HCT116 (cell line): ENCODE measurements around the gene CTCFL. TPM values are rescaled to one million over a fixed set of nuclear protein-coding genes. Genes with fewer than 3 reads are reported as not detected.

Source experiments
- ATAC-seq: fragments of 200-7000 bp; cut with Tn5 transposase; 2 replicates; pipeline ENCODE4 v1.9.1; 2020; ENCODE audit warnings: mild to moderate bottlenecking, moderate library complexity
- BruUV-seq: library from RNA; stranded (reverse); fragments of 400-500 nt; replicated peaks from 2 replicates; lab custom pipeline; 2021; lab: Mats Ljungman, UMichigan
- CTCF ChIA-PET: fragments of 300-600 bp; sonication (Branson Sonifier 250); formaldehyde crosslinking; loops from one replicate; lab custom pipeline; 2021; ENCODE audit warnings: antibody characterized with exemption; lab: Charles Lee
- POLR2A ChIA-PET: fragments of 300-600, 350-600 bp; sonication (Branson Sonifier 250); formaldehyde crosslinking; loops from one replicate; lab custom pipeline; 2021; ENCODE audit warnings: antibody characterized with exemption; lab: Charles Lee
- RAD21 ChIA-PET, 2 experiments: fragments of 300-600 bp; sonication (Branson Sonifier 250); formaldehyde crosslinking; loops; one replicate each; lab custom pipeline; 2023; ENCODE audit warnings: low total read pairs in 2 of 2; ENCODE audit not compliant: uncharacterized antibody in 2 of 2, unreplicated experiment in 2 of 2, low non-redundant PET in 1 of 2; lab: Charles Lee
- DNase-seq: peaks from one replicate; pipeline ENCODE4 v3.0.0-alpha.2; 2010; ENCODE audit warnings: low read depth, low spot score
- H2AFZ ChIP-seq: fragments of 200-600 bp; shearing (Covaris generic), sonication (generic); 2 replicates; pipeline ENCODE4 v1.6.1; 2017; ENCODE audit warnings: low read depth, mixed run types, mixed read lengths, antibody characterized with exemption, low read length; ENCODE audit not compliant: poor library complexity, severe bottlenecking
- H3K27ac ChIP-seq: 2 replicates; pipeline ENCODE4 v1.5.1; 2012; ENCODE audit warnings: low read depth, low read length
- H3K27me3 ChIP-seq: fragments of 200-600 bp; sonication (generic); 2 replicates; pipeline ENCODE4 v1.6.1; 2016; ENCODE audit warnings: mixed run types, low read length, mixed read lengths; ENCODE audit not compliant: insufficient read depth
- H3K36me3 ChIP-seq, 2 experiments: fragments of 200-500 bp in 1 of 2; fragments of 200-600 bp in 1 of 2; sonication (Bioruptor generic) in 1 of 2; sonication (generic) in 1 of 2; 2 replicates each; pipeline versions ENCODE4 v1.5.1 to v1.6.1; 2014 to 2016; ENCODE audit warnings: low read length in 2 of 2, inconsistent platforms in 1 of 2, mixed read lengths in 1 of 2, mixed run types in 1 of 2; ENCODE audit not compliant: insufficient read depth in 2 of 2, control insufficient read depth in 1 of 2
- H3K4me1 ChIP-seq, 2 experiments: fragments of 200-600 bp in 1 of 2; sonication (generic) in 1 of 2; 2 replicates each; pipeline versions ENCODE4 v1.5.1 to v1.6.1; 2012 to 2017; ENCODE audit warnings: low read length in 2 of 2, inconsistent platforms in 1 of 2, mild to moderate bottlenecking in 1 of 2, mixed read lengths in 1 of 2, mixed run types in 1 of 2, moderate library complexity in 1 of 2; ENCODE audit not compliant: insufficient read depth in 2 of 2, control insufficient read depth in 1 of 2
- H3K4me2 ChIP-seq: fragments of 200-600 bp; sonication (generic); 2 replicates; pipeline ENCODE4 v1.6.1; 2017; ENCODE audit warnings: mixed run types, low read length, mixed read lengths
- H3K4me3 ChIP-seq, 2 experiments: fragments of 200-600 bp in 1 of 2; sonication (generic) in 1 of 2; replicated peaks in 1 of 2; 2 replicates each; pipeline ENCODE4 v1.5.1; 2011 to 2016; ENCODE audit warnings: low read length in 2 of 2, control low read depth in 1 of 2, low read depth in 1 of 2, mild to moderate bottlenecking in 1 of 2, mixed read lengths in 1 of 2, mixed run types in 1 of 2
- H3K79me2 ChIP-seq: fragments of 200-600 bp; sonication (generic); 2 replicates; pipeline ENCODE4 v1.6.1; 2017; ENCODE audit warnings: mild to moderate bottlenecking, mixed run types, low read length, moderate library complexity, mixed read lengths; ENCODE audit not compliant: insufficient read depth
- H3K9ac ChIP-seq: fragments of 200-600 bp; sonication (generic); 2 replicates; pipeline ENCODE4 v1.6.1; 2016; ENCODE audit warnings: low read length, mixed read lengths
- H3K9me2 ChIP-seq: fragments of 200-600 bp; sonication (generic), shearing (Covaris generic); 2 replicates; pipeline ENCODE4 v1.6.1; 2017; ENCODE audit warnings: mixed run types, mild to moderate bottlenecking, moderate library complexity; ENCODE audit not compliant: insufficient read depth
- H3K9me3 ChIP-seq, 2 experiments: fragments of 200-500 bp in 1 of 2; fragments of 200-600 bp in 1 of 2; sonication (Bioruptor generic) in 1 of 2; sonication (generic) in 1 of 2; 2 replicates each; pipeline ENCODE4 v1.6.1; 2014 to 2017; ENCODE audit warnings: low read length in 2 of 2, mixed read lengths in 2 of 2, inconsistent platforms in 1 of 2, low read depth in 1 of 2, mild to moderate bottlenecking in 1 of 2, mixed run types in 1 of 2, moderate library complexity in 1 of 2; ENCODE audit not compliant: control insufficient read depth in 1 of 2, insufficient read depth in 1 of 2
- H4K20me1 ChIP-seq: fragments of 200-600 bp; sonication (generic), shearing (Covaris generic); 2 replicates; pipeline ENCODE4 v1.6.1; 2017; ENCODE audit warnings: mixed run types, mild to moderate bottlenecking, moderate library complexity; ENCODE audit not compliant: insufficient read depth
- EGR1 ChIP-seq: IDR thresholded peaks from 2 replicates; pipeline ENCODE4 v1.6.1; 2012; ENCODE audit warnings: low read depth
- REST ChIP-seq: IDR thresholded peaks from 2 replicates; pipeline ENCODE4 v1.6.1; 2012; ENCODE audit warnings: low read depth
- SP1 ChIP-seq: IDR thresholded peaks from 2 replicates; pipeline ENCODE4 v1.6.1; 2012; ENCODE audit warnings: low read depth
- YY1 ChIP-seq: IDR thresholded peaks from 2 replicates; pipeline ENCODE4 v1.6.1; 2011; ENCODE audit warnings: low read length, low read depth, moderate library complexity, mild to moderate bottlenecking; ENCODE audit not compliant: insufficient replicate concordance; ENCODE audit errors: extremely low read depth
- intact Hi-C: fragments of 100-400 bp; cut with micrococcal nuclease; formaldehyde crosslinking; loops from 2 replicates; pipeline ENCODE4 v1.10.0; 2022
- total RNA-seq: library from RNA; stranded (reverse); gene quantifications from one replicate; pipeline ENCODE4 v1.2.1, GENCODE V29; 2021; ENCODE audit not compliant: unreplicated experiment

The CTCFL gene
- total RNA-seq, 1 experiment from 2014 or later: 0.34 TPM

GRCh38 chr20:57455386-57455785 is 69.6 kb downstream of the CTCFL start:
- Histone ChIP-seq H3K9me2 (no peaks in the 10 kb centered on the region), H4K20me1 (no peaks in the 10 kb centered on the region), H3K4me1 (peaks cover 0 to 5% of the 10 kb centered on the region in 2 experiments; a peak in 1 of 4 replicates), H3K9ac (no peak overlapping the region), H3K36me3 (no peaks in the 10 kb centered on the region), H3K27me3 (no peaks in the 10 kb centered on the region), H3K27ac (no peak overlapping the region), H3K79me2 (no peaks in the 10 kb centered on the region), H3K4me2 (no peak overlapping the region), H3K9me3 (no peaks in the 10 kb centered on the region; a peak in 1 of 4 replicates), H2AFZ (no peak overlapping the region), H3K4me3 (no peak overlapping the region)
- no TSS peak for BruUV-seq
- intact Hi-C loops: no loop called here
- DNase-seq (no peak), ATAC-seq (no peak)
- TF ChIP-seq YY1 (no peak), EGR1 (no peak), SP1 (no peak), REST (no peak)
- ChIA-PET CTCF (no interaction called here), RAD21 (no interaction called here), POLR2A (no interaction called here)
